ENCODE measurements around the gene KLHL17.
"Not testable (repeated sequence)": the region's sequence is repeated elsewhere in the genome, so short reads cannot be mapped to it uniquely, and the experiment has no call there.

The KLHL17 gene

GRCh38 chr1:984476-984814, 24.1 kb downstream of the KLHL17 start:
- H3K36me3 ChIP-seq (replicated peaks; ENCODE audit: low read depth, low read length) = no peaks in the 10 kb centered on the region
- H3K9ac ChIP-seq (ENCODE audit: low read length) = no peak overlapping the region
- H3K4me1 ChIP-seq (ENCODE audit: low read length) = no peaks in the 10 kb centered on the region
- no peak overlapping the region for H3K27ac ChIP-seq (ENCODE audit: low read length)
- no peak for TF ChIP-seq EZH2phosphoT487 (IDR thresholded peaks at IDR 0.05; ENCODE audit: low read depth)
- TF ChIP-seq, protein P1, sequence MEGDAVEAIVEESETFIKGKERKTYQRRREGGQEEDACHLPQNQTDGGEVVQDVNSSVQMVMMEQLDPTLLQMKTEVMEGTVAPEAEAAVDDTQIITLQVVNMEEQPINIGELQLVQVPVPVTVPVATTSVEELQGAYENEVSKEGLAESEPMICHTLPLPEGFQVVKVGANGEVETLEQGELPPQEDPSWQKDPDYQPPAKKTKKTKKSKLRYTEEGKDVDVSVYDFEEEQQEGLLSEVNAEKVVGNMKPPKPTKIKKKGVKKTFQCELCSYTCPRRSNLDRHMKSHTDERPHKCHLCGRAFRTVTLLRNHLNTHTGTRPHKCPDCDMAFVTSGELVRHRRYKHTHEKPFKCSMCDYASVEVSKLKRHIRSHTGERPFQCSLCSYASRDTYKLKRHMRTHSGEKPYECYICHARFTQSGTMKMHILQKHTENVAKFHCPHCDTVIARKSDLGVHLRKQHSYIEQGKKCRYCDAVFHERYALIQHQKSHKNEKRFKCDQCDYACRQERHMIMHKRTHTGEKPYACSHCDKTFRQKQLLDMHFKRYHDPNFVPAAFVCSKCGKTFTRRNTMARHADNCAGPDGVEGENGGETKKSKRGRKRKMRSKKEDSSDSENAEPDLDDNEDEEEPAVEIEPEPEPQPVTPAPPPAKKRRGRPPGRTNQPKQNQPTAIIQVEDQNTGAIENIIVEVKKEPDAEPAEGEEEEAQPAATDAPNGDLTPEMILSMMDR (IDR thresholded peaks at IDR 0.05; ENCODE audit: low read depth, low read length) = no peak
- H3K4me3 ChIP-seq (ENCODE audit: low read length) = no peak overlapping the region
- no peak overlapping the region for H2AFZ ChIP-seq (ENCODE audit: low read depth, low read length)
- H3K4me2 ChIP-seq (ENCODE audit: low read length) = no peak overlapping the region
- no peaks in the 10 kb centered on the region for H4K20me1 ChIP-seq (ENCODE audit: insufficient read depth, low read length)
- H3K9me3 ChIP-seq (ENCODE audit: insufficient read depth, low read length) = no peaks in the 10 kb centered on the region
- H3K79me2 ChIP-seq (ENCODE audit: low read length) = no peaks in the 10 kb centered on the region
- peaks cover 10% of the 10 kb centered on the region for H3K27me3 ChIP-seq (ENCODE audit: low read depth, low read length)

- Histone ChIP-seq H3K9ac (ENCODE audit: low read length) (no peak overlapping the region), H3K79me2 (ENCODE audit: low read length) (no peaks in the 10 kb centered on the region), H3K27ac (ENCODE audit: low read length) (no peak overlapping the region), H3K36me3 (replicated peaks; ENCODE audit: low read depth, low read length) (no peaks in the 10 kb centered on the region), H3K9me3 (ENCODE audit: insufficient read depth, low read length) (no peaks in the 10 kb centered on the region), H4K20me1 (ENCODE audit: insufficient read depth, low read length) (no peaks in the 10 kb centered on the region), H3K27me3 (ENCODE audit: low read depth, low read length) (peaks cover 15% of the 10 kb centered on the region), H3K4me1 (ENCODE audit: low read length) (no peaks in the 10 kb centered on the region), H3K4me3 (ENCODE audit: low read length) (no peak overlapping the region), H2AFZ (ENCODE audit: low read depth, low read length) (no peak overlapping the region), H3K4me2 (ENCODE audit: low read length) (no peak overlapping the region)
- no peak for TF ChIP-seq EZH2phosphoT487 (IDR thresholded peaks at IDR 0.05; ENCODE audit: low read depth)
- TF ChIP-seq, protein P1 (IDR thresholded peaks at IDR 0.05; ENCODE audit: low read depth, low read length) = no peak
Observed at GRCh38 chr1:985126-985525, 24.7 kb downstream of the KLHL17 start.

GRCh38 chr1:988061-988460, 27.7 kb downstream of the KLHL17 start:
- not testable (repeated sequence) for H3K79me2 ChIP-seq (ENCODE audit: low read length); H3K4me3 ChIP-seq (ENCODE audit: low read length); H3K27ac ChIP-seq (ENCODE audit: low read length); H3K36me3 ChIP-seq (replicated peaks; ENCODE audit: low read depth, low read length); H3K9ac ChIP-seq (ENCODE audit: low read length); H3K4me2 ChIP-seq (ENCODE audit: low read length); H2AFZ ChIP-seq (ENCODE audit: low read depth, low read length); H4K20me1 ChIP-seq (ENCODE audit: insufficient read depth, low read length); H3K9me3 ChIP-seq (ENCODE audit: insufficient read depth, low read length)
- Histone ChIP-seq H3K27me3 (ENCODE audit: low read depth, low read length) (peaks cover 18% of the 10 kb centered on the region), H3K4me1 (ENCODE audit: low read length) (peaks cover 14% of the 10 kb centered on the region)

DNA sequence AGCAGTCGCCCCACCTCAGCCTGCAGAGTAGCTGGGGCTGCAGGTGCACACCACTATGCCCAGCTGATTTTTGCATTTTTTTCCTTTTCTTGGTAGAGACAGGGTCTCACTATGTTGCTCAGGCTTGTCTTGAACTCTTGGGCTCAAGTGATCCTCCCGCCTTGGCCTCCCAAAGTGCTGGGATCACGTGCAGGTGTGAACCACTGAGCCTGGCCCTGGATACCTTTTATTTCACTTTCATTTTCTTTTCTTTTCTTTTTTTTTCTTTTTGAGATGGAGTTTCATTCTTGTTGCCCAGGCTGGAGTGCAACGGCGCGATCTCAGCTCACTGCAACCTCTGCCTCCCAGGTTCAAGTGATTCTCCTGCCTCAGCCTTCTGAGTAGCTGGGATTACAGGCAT, 30.9 kb downstream of the KLHL17 start:
- peaks cover 23% of the 10 kb centered on the region for H3K27me3 ChIP-seq (ENCODE audit: low read depth, low read length)
- not testable (repeated sequence) for H3K4me2 ChIP-seq (ENCODE audit: low read length)

GRCh38 chr1:991895-992294, 31.5 kb downstream of the KLHL17 start:
- Histone ChIP-seq H3K4me2 (ENCODE audit: low read length) (peak overlapping the region; percentile 67; the same call in 1 of the 2 replicates), H3K9me3 (ENCODE audit: insufficient read depth, low read length) (no peaks in the 10 kb centered on the region), H3K4me3 (ENCODE audit: low read length) (no peak overlapping the region), H2AFZ (ENCODE audit: low read depth, low read length) (no peak overlapping the region), H3K27me3 (ENCODE audit: low read depth, low read length) (peaks cover 23% of the 10 kb centered on the region), H3K4me1 (ENCODE audit: low read length) (peaks cover 18% of the 10 kb centered on the region), H3K27ac (ENCODE audit: low read length) (no peak overlapping the region), H4K20me1 (ENCODE audit: insufficient read depth, low read length) (peaks cover 2% of the 10 kb centered on the region; the same call in 1 of the 2 replicates), H3K79me2 (ENCODE audit: low read length) (no peaks in the 10 kb centered on the region), H3K36me3 (replicated peaks; ENCODE audit: low read depth, low read length) (no peaks in the 10 kb centered on the region), H3K9ac (ENCODE audit: low read length) (no peak overlapping the region)
- TF ChIP-seq, protein P1 (IDR thresholded peaks at IDR 0.05; ENCODE audit: low read depth, low read length) = no peak

More for the DNA sequence above, 30.9 kb downstream of the KLHL17 start:
- not testable (repeated sequence) for H3K4me3 ChIP-seq (ENCODE audit: low read length); H2AFZ ChIP-seq (ENCODE audit: low read depth, low read length); H4K20me1 ChIP-seq (ENCODE audit: insufficient read depth, low read length); H3K9me3 ChIP-seq (ENCODE audit: insufficient read depth, low read length); H3K36me3 ChIP-seq (replicated peaks; ENCODE audit: low read depth, low read length); H3K79me2 ChIP-seq (ENCODE audit: low read length); H3K9ac ChIP-seq (ENCODE audit: low read length); H3K27ac ChIP-seq (ENCODE audit: low read length)
- H3K4me1 ChIP-seq (ENCODE audit: low read length) = peaks cover 18% of the 10 kb centered on the region

Data from OCI-LY3 (cell line).